ENCODE results near the gene C10orf95.

The C10orf95 gene

GRCh38 chr10:102405108-102405571 lies 46.2 kb downstream of the C10orf95 start:
- DNase-seq (ENCODE audit: extremely low read depth in 1 of 2, low read depth in 1 of 2) = no peak

GRCh38 chr10:102404361-102405107 lies 46.8 kb downstream of the C10orf95 start:
- DNase-seq (ENCODE audit: extremely low read depth in 1 of 2, low read depth in 1 of 2) = no peak

DNA sequence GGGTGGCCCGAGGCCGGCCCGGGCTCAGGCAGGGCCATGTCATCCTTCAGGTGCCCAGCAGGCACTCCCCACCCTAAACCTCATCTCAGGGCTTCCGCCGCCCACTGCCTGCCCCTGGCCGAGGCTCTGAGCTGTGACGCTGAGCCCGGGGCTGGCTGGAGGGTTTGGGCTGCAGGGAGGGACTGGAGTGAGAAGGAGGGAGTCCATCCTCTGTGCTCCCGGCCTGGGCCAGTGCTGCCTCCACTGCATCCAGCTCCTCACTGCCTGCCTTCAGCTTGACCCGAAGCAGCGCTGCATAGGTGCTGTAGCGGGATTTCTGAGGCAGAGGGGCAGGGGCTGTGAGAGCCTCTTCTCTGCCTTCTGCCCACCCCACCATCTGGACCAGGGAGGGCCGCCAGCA lies 48.2 kb downstream of the C10orf95 start:
- DNase-seq (ENCODE audit: extremely low read depth in 1 of 2, low read depth in 1 of 2) = no peak

GRCh38 chr10:102402512-102402896 lies 48.8 kb downstream of the C10orf95 start:
- no peak for DNase-seq (ENCODE audit: extremely low read depth in 1 of 2, low read depth in 1 of 2)

DNA sequence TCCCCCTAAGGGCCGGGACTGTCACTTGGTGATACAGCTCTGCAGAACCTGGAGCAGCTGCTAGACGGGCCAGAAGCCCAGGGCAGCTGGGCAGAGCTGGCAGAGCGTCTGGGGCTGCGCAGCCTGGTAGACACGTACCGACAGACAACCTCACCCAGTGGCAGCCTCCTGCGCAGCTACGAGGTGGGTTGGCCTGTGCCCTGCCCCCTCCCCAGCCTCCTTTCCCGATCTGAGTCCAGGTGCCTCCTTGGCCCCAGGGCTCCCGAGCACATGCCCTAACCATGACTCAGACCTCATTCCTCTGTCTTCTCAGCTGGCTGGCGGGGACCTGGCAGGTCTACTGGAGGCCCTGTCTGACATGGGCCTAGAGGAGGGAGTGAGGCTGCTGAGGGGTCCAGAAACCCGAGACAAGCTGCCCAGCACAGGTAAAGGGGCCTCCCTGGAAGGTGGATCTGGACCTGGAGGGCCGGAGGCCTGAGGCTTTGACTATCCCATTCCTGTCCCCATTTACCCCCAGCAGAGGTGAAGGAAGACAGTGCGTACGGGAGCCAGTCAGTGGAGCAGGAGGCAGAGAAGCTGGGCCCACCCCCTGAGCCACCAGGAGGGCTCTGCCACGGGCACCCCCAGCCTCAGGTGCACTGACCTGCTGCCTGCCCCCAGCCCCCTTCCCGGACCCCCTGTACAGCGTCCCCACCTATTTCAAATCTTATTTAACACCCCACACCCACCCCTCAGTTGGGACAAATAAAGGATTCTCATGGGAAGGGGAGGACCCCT lies 49.4 kb downstream of the C10orf95 start:
- no peak for DNase-seq (ENCODE audit: extremely low read depth in 1 of 2, low read depth in 1 of 2)

DNA sequence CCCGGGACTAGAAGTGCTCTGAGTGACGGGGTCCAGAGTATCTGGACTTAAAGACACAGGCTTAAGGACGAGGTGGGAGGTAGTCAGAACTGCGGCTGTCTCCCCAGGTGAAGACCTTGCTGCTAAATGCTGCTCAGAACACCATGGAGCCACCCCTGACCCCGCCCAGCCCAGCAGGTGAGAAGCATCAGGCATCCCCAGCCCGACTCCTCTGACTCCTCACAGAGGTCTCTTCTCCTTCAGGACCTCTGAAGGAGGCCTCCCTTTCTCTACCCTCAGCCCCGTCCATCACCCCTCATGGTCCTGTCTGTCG lies 50.0 kb downstream of the C10orf95 start:
- DNase-seq (ENCODE audit: extremely low read depth in 1 of 2, low read depth in 1 of 2) = no peak

- no peak for DNase-seq (ENCODE audit: extremely low read depth in 1 of 2, low read depth in 1 of 2)
Observed at GRCh38 chr10:102400598-102401341, 50.6 kb downstream of the C10orf95 start.

- no peak for DNase-seq (ENCODE audit: extremely low read depth in 1 of 2, low read depth in 1 of 2)
Observed at GRCh38 chr10:102400076-102400475, 51.3 kb downstream of the C10orf95 start.
